ENCODE measurements around the gene SDK2.

GRCh38 chr17:73357318-73357717 lies 286.9 kb downstream of the SDK2 start:
- TF ChIP-seq ZNF266 (tag by site-specific recombination; IDR thresholded peaks at IDR 0.05; ENCODE audit: low read depth) (no peak), ZNF324 (tag by site-specific recombination; IDR thresholded peaks at IDR 0.05) (no peak), MYNN (tag by site-specific recombination; IDR thresholded peaks at IDR 0.05; ENCODE audit: borderline replicate concordance) (no peak), KLF1 (tag by site-specific recombination; IDR thresholded peaks at IDR 0.05) (no peak), ZNF274 (IDR thresholded peaks at IDR 0.05; ENCODE audit: low read length) (no peak), ZNF274 (tag by site-specific recombination; IDR thresholded peaks at IDR 0.05; ENCODE audit: borderline replicate concordance) (no peak), ZNF707 (tag by site-specific recombination; IDR thresholded peaks at IDR 0.05) (no peak), ZNF501 (tag by site-specific recombination; IDR thresholded peaks at IDR 0.05) (no peak), ZNF558 (tag by site-specific recombination; IDR thresholded peaks at IDR 0.05) (no peak), HOXA7 (CRISPR knock-in tag; IDR thresholded peaks at IDR 0.05; ENCODE audit: borderline replicate concordance) (no peak), ZNF423 (tag by site-specific recombination; IDR thresholded peaks at IDR 0.05) (no peak), PBX3 (CRISPR knock-in tag; IDR thresholded peaks at IDR 0.05) (no peak)
- TF ChIP-seq, protein P1, sequence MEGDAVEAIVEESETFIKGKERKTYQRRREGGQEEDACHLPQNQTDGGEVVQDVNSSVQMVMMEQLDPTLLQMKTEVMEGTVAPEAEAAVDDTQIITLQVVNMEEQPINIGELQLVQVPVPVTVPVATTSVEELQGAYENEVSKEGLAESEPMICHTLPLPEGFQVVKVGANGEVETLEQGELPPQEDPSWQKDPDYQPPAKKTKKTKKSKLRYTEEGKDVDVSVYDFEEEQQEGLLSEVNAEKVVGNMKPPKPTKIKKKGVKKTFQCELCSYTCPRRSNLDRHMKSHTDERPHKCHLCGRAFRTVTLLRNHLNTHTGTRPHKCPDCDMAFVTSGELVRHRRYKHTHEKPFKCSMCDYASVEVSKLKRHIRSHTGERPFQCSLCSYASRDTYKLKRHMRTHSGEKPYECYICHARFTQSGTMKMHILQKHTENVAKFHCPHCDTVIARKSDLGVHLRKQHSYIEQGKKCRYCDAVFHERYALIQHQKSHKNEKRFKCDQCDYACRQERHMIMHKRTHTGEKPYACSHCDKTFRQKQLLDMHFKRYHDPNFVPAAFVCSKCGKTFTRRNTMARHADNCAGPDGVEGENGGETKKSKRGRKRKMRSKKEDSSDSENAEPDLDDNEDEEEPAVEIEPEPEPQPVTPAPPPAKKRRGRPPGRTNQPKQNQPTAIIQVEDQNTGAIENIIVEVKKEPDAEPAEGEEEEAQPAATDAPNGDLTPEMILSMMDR (tag by site-specific recombination; IDR thresholded peaks at IDR 0.05): no peak
- TF ChIP-seq, protein P2, sequence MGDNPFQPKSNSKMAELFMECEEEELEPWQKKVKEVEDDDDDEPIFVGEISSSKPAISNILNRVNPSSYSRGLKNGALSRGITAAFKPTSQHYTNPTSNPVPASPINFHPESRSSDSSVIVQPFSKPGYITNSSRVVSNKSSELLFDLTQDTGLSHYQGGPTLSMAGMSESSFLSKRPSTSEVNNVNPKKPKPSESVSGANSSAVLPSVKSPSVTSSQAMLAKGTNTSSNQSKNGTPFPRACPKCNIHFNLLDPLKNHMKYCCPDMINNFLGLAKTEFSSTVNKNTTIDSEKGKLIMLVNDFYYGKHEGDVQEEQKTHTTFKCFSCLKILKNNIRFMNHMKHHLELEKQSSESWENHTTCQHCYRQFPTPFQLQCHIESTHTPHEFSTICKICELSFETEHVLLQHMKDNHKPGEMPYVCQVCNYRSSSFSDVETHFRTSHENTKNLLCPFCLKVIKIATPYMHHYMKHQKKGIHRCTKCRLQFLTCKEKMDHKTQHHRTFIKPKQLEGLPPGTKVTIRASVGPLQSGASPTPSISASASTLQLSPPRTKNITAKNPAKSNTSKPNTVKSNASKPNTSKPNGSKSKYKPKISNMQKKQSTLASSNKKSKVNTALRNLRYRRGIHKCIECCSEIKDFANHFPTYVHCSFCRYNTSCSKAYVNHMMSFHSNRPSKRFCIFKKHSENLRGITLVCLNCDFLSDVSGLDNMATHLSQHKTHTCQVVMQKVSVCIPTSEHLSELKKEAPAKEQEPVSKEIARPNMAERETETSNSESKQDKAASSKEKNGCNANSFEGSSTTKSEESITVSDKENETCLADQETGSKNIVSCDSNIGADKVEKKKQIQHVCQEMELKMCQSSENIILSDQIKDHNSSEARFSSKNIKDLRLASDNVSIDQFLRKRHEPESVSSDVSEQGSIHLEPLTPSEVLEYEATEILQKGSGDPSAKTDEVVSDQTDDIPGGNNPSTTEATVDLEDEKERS (tag by site-specific recombination; IDR thresholded peaks at IDR 0.05): no peak
